Endodermal cell (in vitro differentiated cells): ENCODE measurements around the gene STRN3. TPM values are rescaled to one million over a fixed set of nuclear protein-coding genes. Genes with fewer than 3 reads are reported as not detected.
"Not testable (repeated sequence)": the region's sequence is repeated elsewhere in the genome, so short reads cannot be mapped to it uniquely, and the experiment has no call there.

Source experiments
- DNase-seq: peaks from one replicate; pipeline ENCODE4 v3.0.0-alpha.2; 2017
- H3K27ac ChIP-seq: 2 replicates; pipeline ENCODE4 v1.5.1; 2013; ENCODE audit warnings: mild to moderate bottlenecking, low read depth, low read length, moderate library complexity
- H3K27me3 ChIP-seq: 2 replicates; pipeline ENCODE4 v1.6.1; 2013; ENCODE audit warnings: mild to moderate bottlenecking, low read length, moderate library complexity; ENCODE audit not compliant: insufficient read depth, control insufficient read depth, poor library complexity, severe bottlenecking
- H3K36me3 ChIP-seq: 2 replicates; pipeline ENCODE4 v1.7.0; 2013; ENCODE audit warnings: mild to moderate bottlenecking, low read length, moderate library complexity; ENCODE audit not compliant: control insufficient read depth, insufficient read depth
- H3K4me1 ChIP-seq: one replicate; pipeline ENCODE4 v1.7.0; 2013; ENCODE audit warnings: low read length; ENCODE audit not compliant: control insufficient read depth, insufficient read depth
- H3K4me3 ChIP-seq: 2 replicates; pipeline ENCODE4 v1.5.1; 2013; ENCODE audit warnings: mild to moderate bottlenecking, low read length, moderate library complexity
- H3K9ac ChIP-seq: 2 replicates; pipeline ENCODE4 v1.6.1; 2013; ENCODE audit warnings: mild to moderate bottlenecking, low read length, moderate library complexity; ENCODE audit not compliant: poor library complexity, severe bottlenecking; ENCODE audit errors: extremely low read depth
- H3K9me3 ChIP-seq: 2 replicates; pipeline ENCODE4 v1.6.1; 2013; ENCODE audit warnings: mild to moderate bottlenecking, low read length, moderate library complexity; ENCODE audit not compliant: control insufficient read depth
- H3K27ac Mint-ChIP-seq: 2 replicates; pipeline ENCODE4 v1.8.0; 2020; ENCODE audit warnings: mixed read lengths
- H3K27me3 Mint-ChIP-seq: 2 replicates; pipeline ENCODE4 v1.8.0; 2021; ENCODE audit warnings: mild to moderate bottlenecking, mixed read lengths; ENCODE audit not compliant: insufficient read depth
- H3K36me3 Mint-ChIP-seq: 2 replicates; pipeline ENCODE4 v1.8.0; 2020; ENCODE audit warnings: low read depth, mixed read lengths
- H3K4me1 Mint-ChIP-seq: 2 replicates; pipeline ENCODE4 v1.8.0; 2020; ENCODE audit warnings: mixed read lengths
- H3K4me3 Mint-ChIP-seq: 2 replicates; pipeline ENCODE4 v1.8.0; 2020; ENCODE audit warnings: mild to moderate bottlenecking, moderate library complexity, mixed read lengths
- H3K9me3 Mint-ChIP-seq: 2 replicates; pipeline ENCODE4 v1.8.0; 2020; ENCODE audit warnings: mild to moderate bottlenecking, mixed read lengths
- WGBS, 2 experiments: methylation state at CpG; one replicate each; pipeline versions ENCODE4 v1.1.5 to v1.1.7; 2013; ENCODE audit warnings: missing lambda C conversion rate in 2 of 2, mixed read lengths in 1 of 2; ENCODE audit not compliant: insufficient coverage in 1 of 2, insufficient read length in 1 of 2; 5-methylcytosine and 5-hydroxymethylcytosine counted together
- total RNA-seq, 2 donors: library from RNA; stranded (reverse); fragmentation: NEBNext Ultra II Directional in 1 of 2; extraction: Animal tissue kit (Norgen Biotek cat#: 25700) in 1 of 2; gene quantifications; 2 replicates in 1 of 2; 3 replicates in 1 of 2; pipeline ENCODE4 v1.2.1, GENCODE V29; 2021
- TF ChIP-seq, protein P1 (sequence below): fragments of 200-600 bp; sonication (generic); conservative IDR thresholded peaks from 2 replicates; pipeline ENCODE4 v1.5.0; 2021; ENCODE audit warnings: antibody characterized with exemption, mild to moderate bottlenecking

The STRN3 gene
- total RNA-seq, 2 donors from 2014 or later: 56.5 to 58.9 TPM

DNA sequence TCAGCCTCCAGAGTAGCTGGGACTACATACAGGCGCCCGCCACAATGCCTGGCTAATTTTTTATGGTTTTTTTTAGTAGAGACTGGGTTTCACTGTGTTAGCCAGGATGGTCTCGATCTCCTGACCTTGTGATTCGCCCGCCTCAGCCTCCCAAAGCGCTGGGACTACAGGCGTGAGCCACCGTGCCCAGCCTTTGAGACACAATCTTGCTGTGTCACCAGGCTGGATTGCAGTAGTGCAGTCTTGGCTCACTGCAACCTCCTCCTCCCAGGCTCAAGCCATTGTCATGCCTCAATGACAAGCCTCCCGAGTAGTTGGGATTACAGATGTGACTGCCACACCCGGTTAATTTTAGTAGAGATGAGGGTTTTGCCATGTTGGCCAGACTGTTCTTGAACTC is 21.3 kb upstream of the STRN3 start:
- Histone ChIP-seq H3K27me3 (no peaks in the 10 kb centered on the region), H3K4me3 (no peak overlapping the region), H3K4me1 (no peaks in the 10 kb centered on the region), H3K27ac (no peak overlapping the region), H3K9me3 (no peaks in the 10 kb centered on the region), H3K9ac (no peak overlapping the region), H3K36me3 (no peaks in the 10 kb centered on the region)
- Mint-ChIP-seq H3K27ac (no peak overlapping the region), H3K4me1 (peaks cover 13% of the 10 kb centered on the region), H3K27me3 (no peaks in the 10 kb centered on the region), H3K9me3 (no peaks in the 10 kb centered on the region), H3K4me3 (no peak overlapping the region), H3K36me3 (peaks cover 5% of the 10 kb centered on the region)
- DNase-seq: no peak
- WGBS, 2 experiments: 93 to 98% methylated on average over 6 to 10 of the region's 10 CpGs
- TF ChIP-seq, protein P1, sequence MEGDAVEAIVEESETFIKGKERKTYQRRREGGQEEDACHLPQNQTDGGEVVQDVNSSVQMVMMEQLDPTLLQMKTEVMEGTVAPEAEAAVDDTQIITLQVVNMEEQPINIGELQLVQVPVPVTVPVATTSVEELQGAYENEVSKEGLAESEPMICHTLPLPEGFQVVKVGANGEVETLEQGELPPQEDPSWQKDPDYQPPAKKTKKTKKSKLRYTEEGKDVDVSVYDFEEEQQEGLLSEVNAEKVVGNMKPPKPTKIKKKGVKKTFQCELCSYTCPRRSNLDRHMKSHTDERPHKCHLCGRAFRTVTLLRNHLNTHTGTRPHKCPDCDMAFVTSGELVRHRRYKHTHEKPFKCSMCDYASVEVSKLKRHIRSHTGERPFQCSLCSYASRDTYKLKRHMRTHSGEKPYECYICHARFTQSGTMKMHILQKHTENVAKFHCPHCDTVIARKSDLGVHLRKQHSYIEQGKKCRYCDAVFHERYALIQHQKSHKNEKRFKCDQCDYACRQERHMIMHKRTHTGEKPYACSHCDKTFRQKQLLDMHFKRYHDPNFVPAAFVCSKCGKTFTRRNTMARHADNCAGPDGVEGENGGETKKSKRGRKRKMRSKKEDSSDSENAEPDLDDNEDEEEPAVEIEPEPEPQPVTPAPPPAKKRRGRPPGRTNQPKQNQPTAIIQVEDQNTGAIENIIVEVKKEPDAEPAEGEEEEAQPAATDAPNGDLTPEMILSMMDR: no peak

DNA sequence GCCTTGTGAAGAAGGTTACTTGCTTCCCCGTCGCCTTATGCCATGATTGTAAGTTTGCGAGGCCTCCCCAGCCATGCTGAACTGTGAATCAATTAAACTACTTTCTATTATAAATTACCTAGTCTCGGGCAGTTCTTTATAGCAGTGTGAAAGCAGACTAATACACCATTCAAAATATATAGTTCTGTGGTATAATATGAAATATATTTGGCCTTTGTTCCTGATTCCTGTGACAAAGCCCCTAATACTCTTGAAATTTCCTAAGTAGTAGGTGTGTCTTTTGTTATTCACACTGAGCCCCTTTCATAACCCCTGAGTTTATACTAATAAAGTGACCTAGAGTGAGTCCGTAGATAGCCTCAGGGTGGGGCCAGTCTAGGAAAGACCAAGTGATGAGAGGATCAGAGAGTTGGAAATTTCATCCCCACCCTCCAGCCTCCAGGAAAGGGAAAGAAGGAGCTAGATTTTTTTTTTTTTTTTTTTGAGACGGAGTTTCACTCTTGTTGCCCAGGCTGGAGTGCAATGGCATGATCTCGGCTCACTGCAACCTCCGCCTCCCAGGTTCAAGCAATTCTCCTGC is 19.4 kb upstream of the STRN3 start:
- Mint-ChIP-seq H3K36me3 (peaks cover 5% of the 10 kb centered on the region), H3K27ac (peak overlapping the region; percentile 36), H3K27me3 (no peaks in the 10 kb centered on the region), H3K4me1 (peaks cover 17% of the 10 kb centered on the region), H3K4me3 (no peak overlapping the region), H3K9me3 (no peaks in the 10 kb centered on the region)
- H3K36me3 ChIP-seq: no peaks in the 10 kb centered on the region
- 90 to 93% methylated on average over 3 to 4 of the region's 8 CpGs for WGBS, 2 experiments
- TF ChIP-seq, protein P1: no peak
- H3K27ac ChIP-seq: no peak overlapping the region
- H3K4me1 ChIP-seq: no peaks in the 10 kb centered on the region
- peaks cover under 1% of the 10 kb centered on the region for H3K9me3 ChIP-seq
- no peaks in the 10 kb centered on the region for H3K27me3 ChIP-seq
- no peak overlapping the region for H3K4me3 ChIP-seq
- no peak for DNase-seq
- H3K9ac ChIP-seq: no peak overlapping the region

DNA sequence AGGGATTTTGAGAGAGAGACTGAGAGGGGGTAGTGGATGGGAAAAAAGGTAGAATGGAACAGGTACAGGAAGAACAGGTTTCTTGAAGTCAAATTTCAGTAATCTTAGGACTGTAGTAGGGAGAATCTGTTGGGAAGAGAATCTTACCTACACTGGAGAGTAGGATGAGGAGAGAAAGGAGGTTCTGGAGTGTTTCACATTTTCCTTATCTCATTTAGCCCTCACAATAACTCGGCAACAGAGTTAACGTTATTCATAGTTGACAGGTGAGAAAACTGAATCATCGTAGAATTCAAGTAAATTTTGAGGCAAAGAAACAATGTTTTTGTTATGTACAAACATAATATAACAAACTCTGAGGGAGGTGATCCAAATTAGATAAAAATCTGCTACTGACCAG is 17.2 kb upstream of the STRN3 start:
- Mint-ChIP-seq H3K27ac (peak overlapping the region; percentile 31), H3K36me3 (peaks cover 4% of the 10 kb centered on the region), H3K4me1 (peaks cover 21% of the 10 kb centered on the region), H3K4me3 (no peak overlapping the region), H3K9me3 (no peaks in the 10 kb centered on the region), H3K27me3 (no peaks in the 10 kb centered on the region)
- H3K27me3 ChIP-seq: no peaks in the 10 kb centered on the region
- DNase-seq: no peak
- no peaks in the 10 kb centered on the region for H3K36me3 ChIP-seq
- H3K27ac ChIP-seq: no peak overlapping the region
- TF ChIP-seq, protein P1: no peak
- H3K9me3 ChIP-seq: peaks cover 8% of the 10 kb centered on the region
- no peak overlapping the region for H3K4me3 ChIP-seq
- 89% methylated on average over 3 of the region's 3 CpGs; no CpG with 5 or more reads in 1 of the 2 experiments for WGBS, 2 experiments
- H3K9ac ChIP-seq: no peak overlapping the region
- peaks cover 1% of the 10 kb centered on the region for H3K4me1 ChIP-seq

DNA sequence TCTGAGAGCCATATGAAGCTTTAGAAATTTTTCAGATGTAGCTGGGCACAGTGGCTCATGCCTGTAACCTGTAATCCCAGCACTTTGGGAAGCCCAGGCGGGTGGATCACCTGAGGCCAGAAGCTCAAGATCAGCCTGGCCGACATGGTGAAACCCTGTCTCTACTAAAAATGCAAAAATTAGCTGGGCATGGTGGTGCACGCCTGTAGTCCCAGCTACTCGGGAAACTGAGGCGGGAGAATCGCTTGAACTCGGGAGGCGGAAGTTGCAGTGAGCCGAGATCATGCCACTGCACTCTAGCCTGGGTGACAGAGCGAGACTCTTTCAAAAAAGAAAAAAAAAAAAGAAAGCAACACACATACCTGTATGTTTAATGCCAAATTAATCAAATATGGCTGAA is 16.7 kb upstream of the STRN3 start:
- H3K36me3 ChIP-seq, H3K9me3 Mint-ChIP-seq, H3K27me3 Mint-ChIP-seq, H3K4me3 Mint-ChIP-seq, H3K9ac ChIP-seq, H3K27me3 ChIP-seq, H3K27ac ChIP-seq, H3K36me3 Mint-ChIP-seq, H3K4me1 ChIP-seq, DNase-seq, H3K9me3 ChIP-seq, H3K4me3 ChIP-seq: not testable (repeated sequence)
- Mint-ChIP-seq H3K27ac (peak overlapping the region; percentile 31), H3K4me1 (peaks cover 26% of the 10 kb centered on the region)
- 82 to 100% methylated on average over 3 to 10 of the region's 10 CpGs for WGBS, 2 experiments
